Caki2 (cell line): ENCODE measurements around the gene PDS5B. TPM values are rescaled to one million over a fixed set of nuclear protein-coding genes. Genes with fewer than 3 reads are reported as not detected.
"Not testable (repeated sequence)": the region's sequence is repeated elsewhere in the genome, so short reads cannot be mapped to it uniquely, and the experiment has no call there.

ENCODE experiments used
- DNase-seq: peaks from one replicate; pipeline ENCODE4 v3.0.0-alpha.2; 2015; ENCODE audit warnings: low read depth
- in situ Hi-C: cut with HindIII; loops from 2 replicates; pipeline ENCODE4 v1.10.0; 2016; ENCODE audit warnings: low sequenced_read_pairs, low pct_unique_long_range_greater_than_20kb, mixed read lengths
- total RNA-seq: library from RNA; depleted of rRNA; stranded (reverse); fragments of >200 nt; shearing (Covaris generic); gene quantifications from 2 replicates; pipeline ENCODE4 v1.2.3, GENCODE V29; 2014; ENCODE audit warnings: low replicate concordance; rRNA removed

The PDS5B gene
- total RNA-seq: 2.6 and 5.6 TPM in 2 replicates

- in situ Hi-C loops: no loop called here
- peak; percentile 93 for DNase-seq
Observed at GRCh38 chr13:32586080-32586900, at the start of gene PDS5B. PDS5B (plus strand) TSS chr13:32586452; CDS start chr13:32648773, 62,321 bp downstream.

GRCh38 chr13:32537580-32538142, 48.6 kb upstream of the PDS5B start:
- DNase-seq: peak; percentile 8

GRCh38 chr13:32538143-32538620, 48.1 kb upstream of the PDS5B start:
- in situ Hi-C loops: no loop called here
- DNase-seq: no peak

More at GRCh38 chr13:32537580-32538142, 48.6 kb upstream of the PDS5B start:
- in situ Hi-C loops: no loop called here

GRCh38 chr13:32538621-32539246, 47.5 kb upstream of the PDS5B start, which contains the start of gene N4BP2L2:
N4BP2L2 (minus strand) TSS chr13:32538795; CDS start chr13:32537027, 1,768 bp downstream.
- in situ Hi-C loops: no loop called here
- DNase-seq: peak; percentile 89

- in situ Hi-C loops: no loop called here
Observed at GRCh38 chr13:32542221-32542620, 44.0 kb upstream of the PDS5B start.

GRCh38 chr13:32545083-32545482, 41.2 kb upstream of the PDS5B start:
- in situ Hi-C loops: no loop called here
- no peak for DNase-seq

More at GRCh38 chr13:32542221-32542620, 44.0 kb upstream of the PDS5B start:
- DNase-seq: no peak

GRCh38 chr13:32548837-32549236, 37.4 kb upstream of the PDS5B start:
- no peak for DNase-seq
- in situ Hi-C loops: no loop called here

- in situ Hi-C loops: no loop called here
- no peak for DNase-seq
Observed at GRCh38 chr13:32549788-32550187, 36.5 kb upstream of the PDS5B start.

- in situ Hi-C loops: no loop called here
- DNase-seq: no peak
Observed at GRCh38 chr13:32553720-32554119, 32.5 kb upstream of the PDS5B start.

GRCh38 chr13:32555613-32556012, 30.6 kb upstream of the PDS5B start:
- no peak for DNase-seq
- in situ Hi-C loops: no loop called here

GRCh38 chr13:32560842-32561241, 25.4 kb upstream of the PDS5B start:
- in situ Hi-C loops, DNase-seq: not testable (repeated sequence)

- DNase-seq, in situ Hi-C loops: not testable (repeated sequence)
Observed at GRCh38 chr13:32575687-32576086, 10.6 kb upstream of the PDS5B start.

GRCh38 chr13:32577032-32577431, 9.2 kb upstream of the PDS5B start:
- in situ Hi-C loops: no loop called here
- DNase-seq: no peak

- no peak for DNase-seq
- in situ Hi-C loops: no loop called here
Observed at GRCh38 chr13:32581177-32581786, 5.0 kb upstream of the PDS5B start.

GRCh38 chr13:32582281-32582680, 4.0 kb upstream of the PDS5B start:
- in situ Hi-C loops: no loop called here
- no peak for DNase-seq

- in situ Hi-C loops: no loop called here
Observed at GRCh38 chr13:32582991-32583390, 3.3 kb upstream of the PDS5B start.

GRCh38 chr13:32585550-32586079, 637 bp upstream of the PDS5B start:
- no peak for DNase-seq
- in situ Hi-C loops: no loop called here

More at GRCh38 chr13:32582991-32583390, 3.3 kb upstream of the PDS5B start:
- DNase-seq: no peak
